Bladder microvascular endothelial cell (primary cell): ENCODE data around the gene NIF3L1. TPM values are rescaled to one million over a fixed set of nuclear protein-coding genes. Genes with fewer than 3 reads are reported as not detected.

Source experiments
- total RNA-seq: library from RNA; depleted of rRNA; stranded (reverse); fragments of >200 nt; gene quantifications from 2 replicates; pipeline ENCODE4 v1.2.3, GENCODE V29; 2014

Gene NIF3L1
- 12.0 and 18.9 TPM in 2 replicates for total RNA-seq

DNA sequence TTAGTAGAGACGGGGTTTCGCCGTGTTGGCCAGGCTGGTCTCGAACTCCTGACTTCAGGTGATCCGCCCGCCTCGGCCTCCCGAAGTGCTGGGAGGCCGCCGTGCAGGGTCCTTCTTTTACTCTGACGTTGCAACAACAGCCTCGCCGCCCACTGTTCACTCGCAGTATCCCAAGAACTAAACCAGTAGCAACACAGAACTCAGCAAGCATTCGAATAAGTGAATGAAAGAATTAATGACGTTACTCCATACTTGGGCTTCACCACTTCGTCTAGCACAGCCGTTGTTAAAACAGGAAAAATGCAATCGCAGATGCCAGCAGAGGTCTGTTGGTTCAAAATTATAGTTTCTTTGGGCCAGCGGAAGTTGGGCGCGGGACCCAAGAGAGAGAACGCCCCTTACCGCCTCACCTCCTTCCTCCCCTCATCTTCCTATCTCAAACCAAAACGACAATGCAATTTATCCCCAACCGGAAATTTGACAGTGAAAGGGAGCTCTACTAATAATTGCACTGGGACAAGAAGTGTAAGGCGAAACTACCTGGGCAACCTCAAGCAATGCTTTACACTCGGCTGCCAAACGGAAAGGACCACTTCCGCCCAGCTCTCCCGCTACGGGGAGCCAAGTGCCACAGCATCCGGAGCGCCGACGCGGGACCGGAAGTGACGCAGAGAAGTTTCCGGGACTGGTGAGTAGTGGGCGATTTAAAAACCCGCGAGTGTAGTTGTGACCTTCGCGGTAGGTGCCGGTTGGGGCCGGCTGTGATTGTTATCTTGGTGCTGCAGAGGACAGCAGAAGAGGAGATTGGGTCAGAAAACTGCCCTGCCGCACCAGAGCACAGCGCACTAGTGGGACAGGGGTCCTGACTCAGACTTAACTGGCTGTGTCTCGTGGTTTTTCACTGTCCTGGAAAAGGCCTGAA, at the start of gene NIF3L1, which contains the start of gene PPIL3:
NIF3L1 (plus strand) TSS at position 668 of the 922 bp plus-strand sequence. CDS start 2,573 bp downstream, outside the sequence.
PPIL3 (minus strand) TSS at position 374 of the 922 bp plus-strand sequence. CDS start 1,462 bp downstream, outside the sequence.

GRCh38 chr2:200864176-200865034, 24.8 kb upstream of the NIF3L1 start, which contains the start of gene CLK1:
Gene CLK1 (minus strand): TSS chr2:200864658. CDS start chr2:200861862, 2,796 bp downstream.

Other genes starting within 250 kb of the NIF3L1 start
- 352 and 553 TPM in 2 replicates for gene BZW1, start 77.5 kb upstream of the NIF3L1 start, total RNA-seq
- 62.5 and 132 TPM in 2 replicates for gene CLK1, start 24.7 kb upstream of the NIF3L1 start, total RNA-seq
- 19.9 and 28.6 TPM in 2 replicates for gene PPIL3, start 294 bp upstream of the NIF3L1 start, total RNA-seq
- gene ORC2, start 74.3 kb downstream of the NIF3L1 start, total RNA-seq: 15.7 and 25.5 TPM in 2 replicates
- 9.4 and 18.9 TPM in 2 replicates for gene HYCC2, start 182.3 kb downstream of the NIF3L1 start, total RNA-seq
- 98.4 and 108 TPM in 2 replicates for gene NDUFB3, start 182.6 kb downstream of the NIF3L1 start, total RNA-seq
- gene CFLAR, start 226.8 kb downstream of the NIF3L1 start, total RNA-seq: 173 and 330 TPM in 2 replicates